H1 (cell line): ENCODE measurements around the gene HACL1. TPM values are rescaled to one million over a fixed set of nuclear protein-coding genes. Genes with fewer than 3 reads are reported as not detected.

Experiments
- CTCF ChIA-PET: fragments of 300-600 bp; sonication (Branson Sonifier 250); formaldehyde crosslinking; loops from one replicate; lab custom pipeline; 2021; ENCODE audit not compliant: partially characterized antibody; lab: Charles Lee
- POLR2A ChIA-PET: fragments of 300-600 bp; sonication (Branson Sonifier 250); formaldehyde crosslinking; loops from one replicate; lab custom pipeline; 2021; ENCODE audit warnings: inconsistent platforms; ENCODE audit not compliant: partially characterized antibody; lab: Charles Lee
- DNase-seq, 2 experiments: peaks; one replicate each; pipeline versions ENCODE4 v3.0.0 to v3.0.0-alpha.2; 2010 to 2022; ENCODE audit warnings: low spot score in 2 of 2, low read depth in 1 of 2, mixed read lengths in 1 of 2
- FAIRE-seq: peaks from 2 replicates; lab custom pipeline; 2011; peaks lifted over from hg19 to GRCh38; lab: Jason Lieb, UNC
- H2AFZ ChIP-seq: 2 replicates; pipeline ENCODE4 v1.8.1; 2012; ENCODE audit warnings: low read length, inconsistent platforms
- H2AK5ac ChIP-seq: 2 replicates; pipeline ENCODE4 v1.6.1; 2013; ENCODE audit warnings: low read depth, low read length
- H2BK120ac ChIP-seq: replicated peaks from 2 replicates; pipeline ENCODE3; 2013; ENCODE audit warnings: low read depth, low read length, inconsistent platforms
- H2BK12ac ChIP-seq: 2 replicates; pipeline ENCODE4 v1.6.1; 2013; ENCODE audit warnings: low read depth, low read length
- H2BK15ac ChIP-seq: 2 replicates; pipeline ENCODE4 v1.6.1; 2013; ENCODE audit warnings: low read length
- H2BK20ac ChIP-seq: 2 replicates; pipeline ENCODE4 v1.6.1; 2013; ENCODE audit warnings: low read length
- H2BK5ac ChIP-seq: 2 replicates; pipeline ENCODE4 v1.6.1; 2013; ENCODE audit warnings: low read depth, low read length
- H3K14ac ChIP-seq: 2 replicates; pipeline ENCODE4 v1.6.1; 2013; ENCODE audit warnings: inconsistent platforms; ENCODE audit not compliant: insufficient read length
- H3K18ac ChIP-seq: 2 replicates; pipeline ENCODE4 v1.6.1; 2013; ENCODE audit warnings: low read length; ENCODE audit errors: extremely low read depth
- H3K23ac ChIP-seq: 2 replicates; pipeline ENCODE4 v1.6.1; 2013; ENCODE audit warnings: inconsistent platforms; ENCODE audit not compliant: insufficient read length
- H3K23me2 ChIP-seq: 2 replicates; pipeline ENCODE4 v1.6.1; 2013; ENCODE audit warnings: low read depth, low read length
- H3K27ac ChIP-seq: 2 replicates; pipeline ENCODE4 v1.6.1; 2011; ENCODE audit warnings: low read depth, low read length, inconsistent platforms
- H3K27me3 ChIP-seq, 4 experiments: replicated peaks in 1 of 4; 1 replicate in 1 of 4; 2 replicates in 3 of 4; pipeline versions ENCODE4 v1.6.1 to v1.8.1; 2011 to 2013; ENCODE audit warnings: low read length in 3 of 4, mild to moderate bottlenecking in 3 of 4, inconsistent platforms in 2 of 4, mixed read lengths in 2 of 4, moderate library complexity in 1 of 4; ENCODE audit not compliant: control insufficient read depth in 3 of 4, insufficient read depth in 3 of 4; ENCODE audit errors: extremely low read depth in 1 of 4
- H3K36me3 ChIP-seq, 4 experiments: 2 replicates each; pipeline versions ENCODE4 v1.6.1 to v1.8.1; 2011 to 2013; ENCODE audit warnings: mild to moderate bottlenecking in 4 of 4, low read length in 3 of 4, moderate library complexity in 2 of 4, control low read depth in 1 of 4, inconsistent platforms in 1 of 4; ENCODE audit not compliant: insufficient read depth in 4 of 4, control insufficient read depth in 2 of 4
- H3K4ac ChIP-seq: replicated peaks from 2 replicates; pipeline ENCODE3; 2013; ENCODE audit warnings: low read length, low read depth, mixed read lengths, inconsistent platforms; ENCODE audit not compliant: insufficient read length
- H3K4me1 ChIP-seq, 4 experiments: replicated peaks in 1 of 4; 1 replicate in 1 of 4; 2 replicates in 3 of 4; pipeline versions ENCODE4 v1.6.1 to v1.8.1; 2011 to 2013; ENCODE audit warnings: low read length in 3 of 4, inconsistent platforms in 2 of 4, mixed read lengths in 1 of 4; ENCODE audit not compliant: insufficient read depth in 4 of 4, control insufficient read depth in 3 of 4
- H3K4me2 ChIP-seq, 2 experiments: 2 replicates each; pipeline versions ENCODE4 v1.6.1 to v1.8.1; 2011 to 2013; ENCODE audit warnings: low read depth in 2 of 2, low read length in 2 of 2, control low read depth in 1 of 2, inconsistent platforms in 1 of 2, mild to moderate bottlenecking in 1 of 2; ENCODE audit not compliant: insufficient read depth in 1 of 2
- H3K4me3 ChIP-seq, 4 experiments: fragments of 200-600, 300-600 bp in 1 of 4; sonication (generic), shearing (Covaris generic), sonication (Bioruptor Twin) in 1 of 4; 2 replicates each; pipeline versions ENCODE4 v1.5.1 to v1.8.1; 2011 to 2016; ENCODE audit warnings: low read length in 4 of 4, low read depth in 3 of 4, control low read depth in 2 of 4, inconsistent platforms in 2 of 4, mild to moderate bottlenecking in 2 of 4, mixed read lengths in 1 of 4, moderate library complexity in 1 of 4; ENCODE audit not compliant: insufficient read depth in 2 of 4; ENCODE audit errors: extremely low read depth in 1 of 4
- H3K56ac ChIP-seq: replicated peaks from 2 replicates; pipeline ENCODE3; 2013; ENCODE audit warnings: low read depth, mild to moderate bottlenecking, mixed read lengths, low read length, inconsistent platforms; ENCODE audit not compliant: insufficient read length
- H3K79me1 ChIP-seq: 2 replicates; pipeline ENCODE4 v1.6.1; 2013; ENCODE audit warnings: low read depth, low read length, control low read depth
- H3K79me2 ChIP-seq, 2 experiments: 2 replicates each; pipeline versions ENCODE4 v1.6.1 to v1.8.1; 2012 to 2013; ENCODE audit warnings: low read length in 2 of 2, mild to moderate bottlenecking in 2 of 2, inconsistent platforms in 1 of 2; ENCODE audit not compliant: insufficient read depth in 2 of 2, control insufficient read depth in 1 of 2
- H3K9ac ChIP-seq, 4 experiments: replicated peaks in 1 of 4; 1 replicate in 1 of 4; 2 replicates in 3 of 4; pipeline versions ENCODE4 v1.6.1 to v1.8.1; 2011 to 2013; ENCODE audit warnings: low read depth in 3 of 4, low read length in 3 of 4, control low read depth in 2 of 4, mild to moderate bottlenecking in 2 of 4, moderate library complexity in 2 of 4, inconsistent platforms in 1 of 4; ENCODE audit errors: extremely low read depth in 1 of 4
- H3K9me3 ChIP-seq, 2 experiments: 2 replicates each; pipeline versions ENCODE4 v1.6.1 to v1.8.1; 2012 to 2013; ENCODE audit warnings: mild to moderate bottlenecking in 2 of 2, moderate library complexity in 2 of 2, control low read depth in 1 of 2, inconsistent platforms in 1 of 2, low read depth in 1 of 2, low read length in 1 of 2, mixed read lengths in 1 of 2; ENCODE audit not compliant: insufficient read depth in 2 of 2
- H4K20me1 ChIP-seq, 2 experiments: replicated peaks in 1 of 2; 2 replicates each; pipeline versions ENCODE3 to v1.8.1; 2011 to 2013; ENCODE audit warnings: inconsistent platforms in 2 of 2, low read length in 2 of 2, mild to moderate bottlenecking in 1 of 2; ENCODE audit not compliant: insufficient read depth in 2 of 2, control insufficient read depth in 1 of 2
- H4K5ac ChIP-seq: 2 replicates; pipeline ENCODE4 v1.6.1; 2013; ENCODE audit warnings: low read length, low read depth, mixed read lengths, inconsistent platforms; ENCODE audit not compliant: insufficient read length
- H4K8ac ChIP-seq: 2 replicates; pipeline ENCODE4 v1.8.0; 2013; ENCODE audit warnings: mild to moderate bottlenecking, moderate library complexity, low read length, inconsistent platforms; ENCODE audit not compliant: insufficient read depth; ENCODE audit errors: extremely low read depth
- H4K91ac ChIP-seq: replicated peaks from 2 replicates; pipeline ENCODE3; 2013; ENCODE audit warnings: low read length, mixed read lengths, inconsistent platforms; ENCODE audit not compliant: insufficient read length
- ASH2L ChIP-seq: fragments of 200-600, 300-600 bp; sonication (generic); IDR thresholded peaks from one replicate; pipeline ENCODE4 v1.7.1; 2017; ENCODE audit warnings: low read length
- BACH1 ChIP-seq: IDR thresholded peaks from 2 replicates; pipeline ENCODE4 v1.6.1; 2012; ENCODE audit warnings: low read length, improper control_type of control experiment
- CEBPB ChIP-seq: IDR thresholded peaks from 2 replicates; pipeline ENCODE4 v1.6.1; 2012; ENCODE audit warnings: low read depth, low read length
- CHD2 ChIP-seq: IDR thresholded peaks from 2 replicates; pipeline ENCODE4 v1.6.1; 2012; ENCODE audit warnings: low read length, improper control_type of control experiment
- CTBP2 ChIP-seq: IDR thresholded peaks from 2 replicates; pipeline ENCODE4 v1.7.0; 2011; ENCODE audit warnings: borderline replicate concordance, mild to moderate bottlenecking, moderate library complexity, mixed read lengths, low read length; ENCODE audit not compliant: insufficient read depth, insufficient read length
- CTCF ChIP-seq, 3 experiments: IDR thresholded peaks; 1 replicate in 2 of 3; 2 replicates in 1 of 3; pipeline versions ENCODE4 v1.5.1 to v1.6.1; 2011; ENCODE audit warnings: low read length in 3 of 3, mild to moderate bottlenecking in 3 of 3, inconsistent platforms in 2 of 3, low read depth in 1 of 3, moderate library complexity in 1 of 3; ENCODE audit not compliant: insufficient read depth in 1 of 3; ENCODE audit errors: control extremely low read depth in 1 of 3
- GTF2F1 ChIP-seq: IDR thresholded peaks from 2 replicates; pipeline ENCODE4 v1.6.1; 2012; ENCODE audit warnings: low read depth, low read length, improper control_type of control experiment, borderline replicate concordance
- POLR2AphosphoS5 ChIP-seq: IDR thresholded peaks from 2 replicates; pipeline ENCODE4 v1.6.1; 2011; ENCODE audit warnings: low read depth, low read length
- RBBP5 ChIP-seq: IDR thresholded peaks from 2 replicates; pipeline ENCODE4 v1.7.1; 2012; ENCODE audit warnings: low read depth, mild to moderate bottlenecking, inconsistent platforms, low read length, moderate library complexity, borderline replicate concordance
- TEAD4 ChIP-seq: IDR thresholded peaks from 2 replicates; pipeline ENCODE4 v1.6.1; 2012; ENCODE audit warnings: low read depth, low read length, inconsistent platforms, mixed read lengths
- ZNF274 ChIP-seq: IDR thresholded peaks from 2 replicates; pipeline ENCODE4 v1.7.0; 2012; ENCODE audit warnings: low read length, borderline replicate concordance; ENCODE audit errors: extremely low read depth
- WGBS, 2 experiments: shearing (Covaris generic) in 1 of 2; methylation state at CpG; one replicate each; pipeline versions ENCODE4 v1.1.6 to v1.1.7; 2013 to 2015; ENCODE audit warnings: low lambda C conversion rate in 2 of 2, mixed read lengths in 2 of 2, inconsistent platforms in 1 of 2, low coverage in 1 of 2, missing lambda C conversion rate in 1 of 2; ENCODE audit not compliant: insufficient replicate concordance in 2 of 2, insufficient coverage in 1 of 2, insufficient read length in 1 of 2; ENCODE audit errors: extremely low coverage in 1 of 2, missing lambda C conversion rate in 1 of 2; 5-methylcytosine and 5-hydroxymethylcytosine counted together
- polyA plus RNA-seq, 7 experiments: library from polyadenylated mRNA; depleted of rRNA in 3 of 7; stranded (reverse) in 5 of 7; unstranded in 2 of 7; fragments of >200 nt in 5 of 7; fragments of 200-250 nt in 2 of 7; gene quantifications; 1 replicate in 5 of 7; 2 replicates in 1 of 7; 4 replicates in 1 of 7; pipeline versions ENCODE4 v1.2.1 to v1.2.3, GENCODE V29; 2011 to 2013; ENCODE audit warnings: missing spikeins in 2 of 7, mixed read lengths in 2 of 7
- total RNA-seq: library from RNA; stranded (reverse); fragmentation: NEBNext Ultra II Directional; extraction: Animal tissue kit (Norgen Biotek cat#: 25700); gene quantifications from 2 replicates; pipeline ENCODE4 v1.2.1, GENCODE V29; 2021

The HACL1 gene
- total and polyA plus RNA-seq, 2 of the 8 experiments (the other 6 are each of a cell fraction or from before 2014, with no cell fraction given) = 38.2 to 46.0 TPM

GRCh38 chr3:15578289-15578867, 23.0 kb downstream of the HACL1 start:
- H2BK15ac ChIP-seq = no peak overlapping the region
- no peak overlapping the region for H2AFZ ChIP-seq
- no peaks in the 10 kb centered on the region for H3K79me2 ChIP-seq
- H3K4me2 ChIP-seq = no peak overlapping the region
- H3K79me1 ChIP-seq = no peaks in the 10 kb centered on the region; the same call in 1 of the 2 replicates
- peaks cover 0 to 3% of the 10 kb centered on the region in 2 experiments for H4K20me1 ChIP-seq
- POLR2A ChIA-PET = interaction anchor here (1.4 to 1.7 kb wide), 2 partner anchors 11 to 23 kb away, joined by 4 read pairs; partner anchors contain the start of genes BTD and HACL1
- FAIRE-seq = no peak
- no peak overlapping the region for H2BK5ac ChIP-seq
- H3K23me2 ChIP-seq = 0 out of 2 replicates have a peak, but pooled peaks cover 2% of the 10 kb centered on the region
- H3K27me3 ChIP-seq = no peaks in the 10 kb centered on the region
- no peak overlapping the region for H3K9ac ChIP-seq
- H2AK5ac ChIP-seq = no peak overlapping the region
- CTCF ChIA-PET = no interaction called here
- H3K4me3 ChIP-seq = no peak overlapping the region
- no peak overlapping the region for H2BK20ac ChIP-seq
- no peaks in the 10 kb centered on the region for H3K4me1 ChIP-seq
- H4K91ac ChIP-seq = no peak overlapping the region
- H3K14ac ChIP-seq = no peak overlapping the region
- H2BK12ac ChIP-seq = no peak overlapping the region
- H3K18ac ChIP-seq = no peak overlapping the region
- no peak overlapping the region for H2BK120ac ChIP-seq
- H4K8ac ChIP-seq = no peak overlapping the region
- peaks cover 0 to 36% (median 14%) of the 10 kb centered on the region in 4 experiments; a peak in 6 of 8 replicates for H3K36me3 ChIP-seq
- DNase-seq = no peak
- WGBS, 2 experiments = 86% methylated on average over 3 of the region's 3 CpGs; no CpG with 5 or more reads in 1 of the 2 experiments
- H3K23ac ChIP-seq = no peak overlapping the region
- H3K27ac ChIP-seq = no peak overlapping the region
- H3K56ac ChIP-seq = no peak overlapping the region
- H3K9me3 ChIP-seq = no peaks in the 10 kb centered on the region
- H3K4ac ChIP-seq = no peak overlapping the region
- H4K5ac ChIP-seq = no peak overlapping the region
- TF ChIP-seq ASH2L (no peak), CTCF (IDR thresholded peaks at IDR 0.05; ENCODE audit: control extremely low read depth in 1 of 3, insufficient read depth in 1 of 3, low read depth in 1 of 3, low read length in 3 of 3) (no peak), CHD2 (no peak), RBBP5 (no peak), GTF2F1 (no peak), TEAD4 (no peak), POLR2AphosphoS5 (no peak), CTBP2 (no peak), CEBPB (no peak), BACH1 (no peak), ZNF274 (no peak)
